K562 (cell line): ENCODE measurements around the gene PRDX6.

Experiments
- ADNP ChIP-seq: fragments of 200-800 bp; sonication (Bioruptor generic); IDR thresholded peaks from 2 replicates; pipeline ENCODE4 v1.6.1; 2016; ENCODE audit warnings: missing genetic modification characterization, missing compliant biosample characterization
- ARID3B ChIP-seq: fragments of 250-450 bp; sonication (Bioruptor Pico); IDR thresholded peaks from 2 replicates; pipeline ENCODE4 v1.4.0; 2020; ENCODE audit warnings: borderline replicate concordance
- CREB1 ChIP-seq, 2 experiments: sonication (generic) in 1 of 2; formaldehyde crosslinking in 1 of 2; IDR thresholded peaks; 2 replicates each; pipeline versions ENCODE4 v1.6.1 to v1.8.0; 2012 to 2022; ENCODE audit warnings: inconsistent platforms in 1 of 2, mild to moderate bottlenecking in 1 of 2, missing genetic modification reagents in 1 of 2, moderate library complexity in 1 of 2
- E2F5 ChIP-seq: sonication (generic); formaldehyde crosslinking; IDR thresholded peaks from 2 replicates; pipeline ENCODE4 v1.8.0; 2022; ENCODE audit warnings: mild to moderate bottlenecking, missing genetic modification reagents
- E2F6 ChIP-seq, 2 experiments: IDR thresholded peaks; 2 replicates each; pipeline ENCODE4 v1.6.1; 2011; ENCODE audit warnings: borderline replicate concordance in 1 of 2, control low read depth in 1 of 2, low read depth in 1 of 2, low read length in 1 of 2, mild to moderate bottlenecking in 1 of 2, mixed read lengths in 1 of 2, moderate library complexity in 1 of 2; ENCODE audit not compliant: insufficient read depth in 1 of 2, insufficient read length in 1 of 2, poor library complexity in 1 of 2, severe bottlenecking in 1 of 2; ENCODE audit errors: extremely low read depth in 1 of 2
- EGR1 ChIP-seq: fragments of 450-650 bp; conservative IDR thresholded peaks from 2 replicates; pipeline ENCODE4 v1.6.1; 2017; ENCODE audit warnings: mild to moderate bottlenecking
- HSF4 ChIP-seq: fragments of 250-450 bp; sonication (Bioruptor Pico); IDR thresholded peaks from 2 replicates; pipeline ENCODE4 v2.1.2; 2022; ENCODE audit warnings: mild to moderate bottlenecking, moderate library complexity, borderline replicate concordance
- PHF8 ChIP-seq: fragments of 200-600 bp; sonication (generic); IDR thresholded peaks from 2 replicates; pipeline ENCODE4 v1.6.1; 2012; ENCODE audit warnings: mixed run types, mild to moderate bottlenecking, inconsistent platforms, low read length, moderate library complexity, borderline replicate concordance
- POLR2A ChIP-seq: fragments of 450-650 bp; conservative IDR thresholded peaks from 2 replicates; pipeline ENCODE4 v1.6.1; 2016
- POLR2AphosphoS5 ChIP-seq: IDR thresholded peaks from 2 replicates; pipeline ENCODE4 v1.6.1; 2011; ENCODE audit warnings: mild to moderate bottlenecking, low read depth, low read length, moderate library complexity; ENCODE audit not compliant: control insufficient read depth, insufficient read depth
- RAD21 ChIP-seq, 2 experiments: fragments of 250-450 bp in 1 of 2; fragments of 450-650 bp in 1 of 2; sonication (Bioruptor Pico) in 1 of 2; formaldehyde crosslinking in 1 of 2; IDR thresholded peaks in 1 of 2; conservative IDR thresholded peaks in 1 of 2; 2 replicates each; pipeline versions ENCODE4 v1.4.0 to v1.8.0; 2020 to 2022; ENCODE audit warnings: mild to moderate bottlenecking in 2 of 2, moderate library complexity in 1 of 2
- SMARCA4 ChIP-seq: fragments of 450-650 bp; IDR thresholded peaks from 2 replicates; pipeline ENCODE4 v1.6.1; 2016
- SREBF2 ChIP-seq: sonication (generic); formaldehyde crosslinking; IDR thresholded peaks from 2 replicates; pipeline ENCODE4 v1.4.0; 2020; ENCODE audit warnings: mild to moderate bottlenecking, missing genetic modification reagents
- TF ChIP-seq, protein P1 (sequence below): fragments of 450-650 bp; IDR thresholded peaks from 2 replicates; pipeline ENCODE4 v1.6.1; 2018; ENCODE audit not compliant: partially characterized antibody

DNA sequence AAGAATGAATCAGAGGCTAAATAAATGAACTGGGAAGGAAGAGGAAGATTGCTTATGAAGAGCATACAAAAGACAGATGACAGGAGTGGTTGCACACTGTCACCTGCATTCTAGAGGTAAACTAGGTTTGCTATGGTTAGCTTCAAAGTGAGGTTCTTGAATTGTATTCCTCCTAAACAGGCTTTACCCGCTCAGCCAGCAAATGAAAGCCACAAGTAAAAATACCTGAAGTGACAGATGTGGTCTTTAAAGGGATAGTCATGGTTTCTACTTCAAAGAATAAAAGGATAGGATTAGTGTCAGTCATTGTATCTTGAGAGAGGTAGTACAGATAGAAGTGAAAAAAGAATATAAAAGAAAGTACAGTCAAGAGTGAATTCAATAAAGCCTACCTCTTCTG is 32.4 kb upstream of the PRDX6 start:
- TF ChIP-seq E2F6 (IDR thresholded peaks at IDR 0.05; ENCODE audit: borderline replicate concordance in 1 of 2, extremely low read depth in 1 of 2, insufficient read depth in 1 of 2, insufficient read length in 1 of 2, low read depth in 1 of 2, low read length in 1 of 2, poor library complexity in 1 of 2, severe bottlenecking in 1 of 2) (no peak), CREB1 (IDR thresholded peaks at IDR 0.05) (no peak), CREB1 (CRISPR knock-in tag; IDR thresholded peaks at IDR 0.05) (no peak), E2F5 (no peak), HSF4 (CRISPR knock-in tag) (no peak), PHF8 (no peak), ADNP (tag) (no peak), ARID3B (no peak), RAD21 (CRISPR knock-in tag; conservative IDR thresholded peaks at IDR 0.05 in 1 of 2, IDR thresholded peaks at IDR 0.05 in 1 of 2) (no peak), POLR2AphosphoS5 (no peak), EGR1 (no peak), SMARCA4 (no peak), SREBF2 (no peak), POLR2A (no peak)
- TF ChIP-seq, protein P1, sequence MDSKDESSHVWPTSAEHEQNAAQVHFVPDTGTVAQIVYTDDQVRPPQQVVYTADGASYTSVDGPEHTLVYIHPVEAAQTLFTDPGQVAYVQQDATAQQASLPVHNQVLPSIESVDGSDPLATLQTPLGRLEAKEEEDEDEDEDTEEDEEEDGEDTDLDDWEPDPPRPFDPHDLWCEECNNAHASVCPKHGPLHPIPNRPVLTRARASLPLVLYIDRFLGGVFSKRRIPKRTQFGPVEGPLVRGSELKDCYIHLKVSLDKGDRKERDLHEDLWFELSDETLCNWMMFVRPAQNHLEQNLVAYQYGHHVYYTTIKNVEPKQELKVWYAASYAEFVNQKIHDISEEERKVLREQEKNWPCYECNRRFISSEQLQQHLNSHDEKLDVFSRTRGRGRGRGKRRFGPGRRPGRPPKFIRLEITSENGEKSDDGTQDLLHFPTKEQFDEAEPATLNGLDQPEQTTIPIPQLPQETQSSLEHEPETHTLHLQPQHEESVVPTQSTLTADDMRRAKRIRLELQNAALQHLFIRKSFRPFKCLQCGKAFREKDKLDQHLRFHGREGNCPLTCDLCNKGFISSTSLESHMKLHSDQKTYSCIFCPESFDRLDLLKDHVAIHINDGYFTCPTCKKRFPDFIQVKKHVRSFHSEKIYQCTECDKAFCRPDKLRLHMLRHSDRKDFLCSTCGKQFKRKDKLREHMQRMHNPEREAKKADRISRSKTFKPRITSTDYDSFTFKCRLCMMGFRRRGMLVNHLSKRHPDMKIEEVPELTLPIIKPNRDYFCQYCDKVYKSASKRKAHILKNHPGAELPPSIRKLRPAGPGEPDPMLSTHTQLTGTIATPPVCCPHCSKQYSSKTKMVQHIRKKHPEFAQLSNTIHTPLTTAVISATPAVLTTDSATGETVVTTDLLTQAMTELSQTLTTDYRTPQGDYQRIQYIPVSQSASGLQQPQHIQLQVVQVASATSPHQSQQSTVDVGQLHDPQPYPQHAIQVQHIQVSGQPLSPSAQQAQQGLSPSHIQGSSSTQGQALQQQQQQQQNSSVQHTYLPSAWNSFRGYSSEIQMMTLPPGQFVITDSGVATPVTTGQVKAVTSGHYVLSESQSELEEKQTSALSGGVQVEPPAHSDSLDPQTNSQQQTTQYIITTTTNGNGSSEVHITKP = no peak
